Measurements from ENCODE around the gene P2RX6.

The P2RX6 gene

GRCh38 chr22:20988573-20989322, 26.2 kb upstream of the P2RX6 start:
- no peak overlapping the region for H3K4me3 Mint-ChIP-seq
- H3K27me3 Mint-ChIP-seq: no peaks in the 10 kb centered on the region
- H3K4me1 Mint-ChIP-seq (ENCODE audit: low read depth): peaks cover 8% of the 10 kb centered on the region
- H3K27ac Mint-ChIP-seq: no peak overlapping the region
- H3K36me3 Mint-ChIP-seq: peaks cover 10% of the 10 kb centered on the region
- H3K9me3 Mint-ChIP-seq (ENCODE audit: low read depth): no peaks in the 10 kb centered on the region

DNA sequence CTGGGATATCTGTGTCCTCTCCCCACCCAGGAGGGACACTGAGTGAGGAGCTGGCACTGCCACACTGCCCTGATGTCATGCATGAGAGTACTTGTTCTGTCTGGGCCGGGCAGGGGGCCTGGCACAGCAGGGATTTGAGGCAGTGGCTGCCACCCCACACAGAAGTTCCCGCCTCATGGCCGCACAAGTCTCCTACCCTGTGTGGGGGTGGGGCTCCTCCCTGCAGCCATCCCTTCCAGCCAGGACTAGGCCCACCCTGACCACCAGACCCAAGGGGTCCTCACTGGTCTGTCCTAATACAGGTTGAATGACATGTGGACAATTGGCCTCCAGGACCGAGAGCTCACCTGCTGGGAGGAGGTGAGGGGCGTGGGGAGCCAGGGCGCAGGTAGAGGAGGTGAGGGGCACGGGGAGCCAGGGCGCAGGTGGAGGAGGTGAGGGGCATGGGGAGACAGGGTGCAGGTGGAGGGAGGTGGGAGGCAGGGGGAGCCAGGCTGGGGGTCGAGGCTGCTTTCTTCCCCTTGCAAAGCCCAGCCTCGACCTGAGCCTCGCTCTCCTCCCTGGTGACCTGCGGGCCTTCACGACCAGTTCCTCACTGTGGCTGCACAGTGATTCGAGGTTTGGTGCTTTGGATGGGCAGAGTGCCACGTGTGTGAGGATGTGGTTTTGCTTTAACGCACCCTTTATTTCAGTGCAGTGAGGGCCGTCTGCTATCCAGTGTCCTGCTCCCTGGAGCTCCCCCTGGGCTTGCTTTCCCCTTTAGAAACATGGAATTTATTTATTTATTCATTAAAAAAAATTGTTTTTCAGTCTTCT, 25.4 kb upstream of the P2RX6 start:
- Mint-ChIP-seq H3K36me3 (peaks cover 6% of the 10 kb centered on the region), H3K4me1 (ENCODE audit: low read depth) (peaks cover 4% of the 10 kb centered on the region), H3K9me3 (ENCODE audit: low read depth) (no peaks in the 10 kb centered on the region), H3K27ac (no peak overlapping the region), H3K4me3 (no peak overlapping the region), H3K27me3 (no peaks in the 10 kb centered on the region)

DNA sequence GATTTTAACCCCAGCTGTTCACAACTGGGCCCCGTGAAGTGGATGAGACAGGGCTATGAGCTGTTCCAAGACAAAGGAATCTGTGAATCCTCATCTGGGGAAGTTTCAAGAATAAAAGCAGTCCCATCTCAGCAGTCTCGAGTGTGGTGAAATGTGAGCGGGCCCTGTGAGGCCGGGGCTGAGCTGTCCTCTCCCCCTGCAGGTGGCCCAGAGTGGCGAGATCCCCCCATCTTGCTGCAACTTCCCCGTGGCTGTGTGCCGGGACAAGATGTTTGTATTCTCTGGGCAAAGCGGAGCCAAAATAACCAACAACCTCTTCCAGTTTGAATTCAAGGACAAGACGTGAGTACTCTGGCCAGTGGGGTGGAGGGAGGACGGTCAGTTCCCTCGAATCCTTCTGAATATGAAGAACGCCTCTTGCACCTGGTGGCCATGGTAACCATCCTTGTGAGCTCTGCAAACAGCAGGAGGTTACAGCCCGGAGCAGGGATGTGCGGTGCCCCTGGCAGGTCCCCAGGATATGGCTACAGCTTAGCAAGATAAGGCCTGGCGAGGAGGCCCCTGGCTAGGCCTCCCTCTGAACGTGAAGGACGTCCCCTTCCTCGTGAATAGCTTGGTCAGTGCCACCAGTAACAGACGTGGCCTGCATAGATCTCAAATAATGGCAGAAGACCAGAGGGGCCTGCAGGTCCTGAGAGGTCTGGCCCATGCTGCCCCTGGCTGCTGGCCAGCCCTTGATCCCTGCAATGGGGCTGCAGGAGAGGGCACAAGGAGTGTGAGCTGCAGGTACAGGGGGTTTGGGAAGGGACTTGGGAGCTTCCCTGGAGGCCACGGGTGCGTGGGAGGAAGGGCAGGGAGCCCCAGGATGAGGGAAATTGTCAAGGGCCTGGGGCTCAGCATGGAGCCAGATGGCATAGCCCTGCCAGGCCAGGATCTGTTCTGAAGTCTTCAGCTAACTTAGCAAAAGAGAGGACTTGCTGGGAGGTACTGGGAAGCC, 24.5 kb upstream of the P2RX6 start:
- no peak overlapping the region for H3K27ac Mint-ChIP-seq
- H3K27me3 Mint-ChIP-seq: no peaks in the 10 kb centered on the region
- H3K4me1 Mint-ChIP-seq (ENCODE audit: low read depth): peaks cover 4% of the 10 kb centered on the region
- H3K9me3 Mint-ChIP-seq (ENCODE audit: low read depth): no peaks in the 10 kb centered on the region
- peaks cover 6% of the 10 kb centered on the region for H3K36me3 Mint-ChIP-seq
- peak overlapping the region; percentile 7 for H3K4me3 Mint-ChIP-seq

DNA sequence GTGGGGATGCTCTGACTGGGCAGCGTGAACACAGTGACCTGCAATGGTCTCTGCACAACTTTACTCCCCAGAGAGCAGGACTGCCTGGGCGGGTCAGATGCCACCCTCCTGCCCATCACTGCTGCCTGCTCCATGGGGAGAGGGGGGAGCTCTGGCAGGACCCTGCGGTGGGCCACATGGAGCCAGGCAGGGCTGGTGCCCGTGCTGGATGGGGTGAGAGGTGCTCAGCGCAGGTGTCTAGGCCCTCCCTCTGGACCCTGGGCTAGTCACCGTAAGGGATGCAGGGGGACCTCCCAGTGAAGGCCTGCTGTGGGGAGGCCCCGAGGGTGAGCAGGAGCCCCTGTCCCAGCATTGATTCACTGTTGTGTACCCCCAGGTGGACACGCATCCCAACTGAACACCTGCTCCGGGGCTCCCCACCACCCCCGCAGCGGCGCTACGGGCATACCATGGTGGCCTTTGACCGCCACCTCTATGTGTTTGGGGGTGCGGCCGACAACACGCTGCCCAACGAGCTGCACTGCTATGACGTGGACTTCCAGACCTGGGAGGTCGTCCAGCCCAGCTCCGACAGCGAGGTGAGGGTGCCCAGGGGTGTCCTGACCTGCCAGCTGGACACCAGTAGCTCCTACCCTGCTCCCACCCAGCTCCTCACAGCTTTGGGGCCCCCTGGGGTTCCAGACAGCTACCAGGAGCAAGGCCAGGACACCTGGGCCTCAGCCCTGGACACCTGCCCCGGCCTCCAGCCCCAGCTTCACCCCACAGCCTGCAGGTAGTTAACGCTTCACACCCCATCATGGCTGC, 23.5 kb upstream of the P2RX6 start:
- no peaks in the 10 kb centered on the region for H3K9me3 Mint-ChIP-seq (ENCODE audit: low read depth)
- no peaks in the 10 kb centered on the region for H3K27me3 Mint-ChIP-seq
- H3K27ac Mint-ChIP-seq: no peak overlapping the region
- peaks cover 3% of the 10 kb centered on the region for H3K36me3 Mint-ChIP-seq
- peaks cover 4% of the 10 kb centered on the region for H3K4me1 Mint-ChIP-seq (ENCODE audit: low read depth)
- no peak overlapping the region for H3K4me3 Mint-ChIP-seq

DNA sequence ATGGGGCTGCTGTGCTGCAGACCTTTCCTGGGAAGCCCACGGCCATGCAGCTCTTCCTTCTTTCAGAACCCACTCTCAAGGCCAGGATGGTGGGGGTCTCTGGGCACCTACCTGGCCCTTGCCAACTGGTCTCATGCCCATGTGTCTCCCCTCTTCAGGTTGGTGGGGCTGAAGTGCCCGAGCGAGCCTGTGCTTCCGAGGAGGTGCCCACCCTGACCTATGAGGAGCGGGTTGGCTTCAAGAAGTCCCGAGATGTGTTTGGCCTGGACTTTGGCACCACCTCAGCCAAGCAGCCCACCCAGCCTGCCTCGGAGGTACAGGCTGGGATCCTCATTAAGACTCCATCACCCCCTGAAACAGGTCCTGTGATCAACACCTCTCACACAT, 22.9 kb upstream of the P2RX6 start:
- Mint-ChIP-seq H3K36me3 (no peaks in the 10 kb centered on the region), H3K9me3 (ENCODE audit: low read depth) (no peaks in the 10 kb centered on the region), H3K27ac (no peak overlapping the region), H3K4me3 (no peak overlapping the region), H3K27me3 (no peaks in the 10 kb centered on the region), H3K4me1 (ENCODE audit: low read depth) (peaks cover 4% of the 10 kb centered on the region)

GRCh38 chr22:20992456-20993303, 22.3 kb upstream of the P2RX6 start:
- Mint-ChIP-seq H3K27ac (no peak overlapping the region), H3K9me3 (ENCODE audit: low read depth) (no peaks in the 10 kb centered on the region), H3K4me1 (ENCODE audit: low read depth) (peaks cover 4% of the 10 kb centered on the region), H3K36me3 (no peaks in the 10 kb centered on the region), H3K27me3 (no peaks in the 10 kb centered on the region), H3K4me3 (no peak overlapping the region)

DNA sequence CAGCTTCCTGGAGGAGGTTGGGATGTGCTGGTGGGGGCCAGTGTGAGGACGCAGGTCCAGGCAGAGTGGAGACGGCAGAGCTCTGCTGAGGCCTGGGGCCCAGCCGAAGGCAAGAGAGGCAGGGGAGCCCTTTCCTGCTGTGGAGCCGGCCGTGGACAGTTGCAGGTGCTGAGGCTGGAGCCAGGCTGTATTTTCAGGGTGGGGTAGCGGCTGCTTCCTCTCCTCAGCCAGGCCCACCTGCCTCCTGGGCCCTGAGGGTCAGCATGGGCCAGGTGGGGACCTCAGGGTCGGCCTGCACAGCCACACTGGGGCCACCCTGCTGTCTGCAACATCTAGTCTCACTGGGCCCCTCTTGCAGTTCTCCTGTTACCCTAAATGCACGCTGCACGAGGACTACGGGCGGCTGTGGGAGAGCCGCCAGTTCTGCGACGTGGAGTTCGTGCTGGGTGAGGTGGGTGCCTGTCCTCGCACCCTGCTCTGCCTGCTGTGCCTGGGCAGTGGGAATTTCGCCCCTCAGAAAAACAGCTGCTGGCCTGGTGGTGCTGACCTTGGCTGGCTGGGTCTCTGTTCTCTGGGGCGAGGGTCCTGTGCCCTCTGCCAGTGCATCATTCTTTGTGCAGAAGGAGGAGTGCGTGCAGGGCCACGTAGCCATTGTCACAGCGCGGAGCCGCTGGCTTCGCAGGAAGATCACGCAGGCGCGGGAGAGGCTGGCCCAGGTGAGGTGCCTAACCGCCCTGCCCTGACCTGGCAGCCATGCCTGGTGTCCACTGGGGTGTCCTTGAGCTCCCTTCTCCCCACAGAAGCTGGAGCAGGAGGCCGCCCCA, 21.4 kb upstream of the P2RX6 start:
- no peaks in the 10 kb centered on the region for H3K27me3 Mint-ChIP-seq
- no peaks in the 10 kb centered on the region for H3K9me3 Mint-ChIP-seq (ENCODE audit: low read depth)
- no peak overlapping the region for H3K27ac Mint-ChIP-seq
- H3K4me3 Mint-ChIP-seq: no peak overlapping the region
- H3K4me1 Mint-ChIP-seq (ENCODE audit: low read depth): peaks cover 4% of the 10 kb centered on the region
- no peaks in the 10 kb centered on the region for H3K36me3 Mint-ChIP-seq

- no peaks in the 10 kb centered on the region for H3K36me3 Mint-ChIP-seq
- H3K9me3 Mint-ChIP-seq (ENCODE audit: low read depth): no peaks in the 10 kb centered on the region
- no peak overlapping the region for H3K27ac Mint-ChIP-seq
- no peak overlapping the region for H3K4me3 Mint-ChIP-seq
- H3K4me1 Mint-ChIP-seq (ENCODE audit: low read depth): peaks cover 7% of the 10 kb centered on the region
- no peaks in the 10 kb centered on the region for H3K27me3 Mint-ChIP-seq
Observed at GRCh38 chr22:20994128-20994901, 20.6 kb upstream of the P2RX6 start.

DNA sequence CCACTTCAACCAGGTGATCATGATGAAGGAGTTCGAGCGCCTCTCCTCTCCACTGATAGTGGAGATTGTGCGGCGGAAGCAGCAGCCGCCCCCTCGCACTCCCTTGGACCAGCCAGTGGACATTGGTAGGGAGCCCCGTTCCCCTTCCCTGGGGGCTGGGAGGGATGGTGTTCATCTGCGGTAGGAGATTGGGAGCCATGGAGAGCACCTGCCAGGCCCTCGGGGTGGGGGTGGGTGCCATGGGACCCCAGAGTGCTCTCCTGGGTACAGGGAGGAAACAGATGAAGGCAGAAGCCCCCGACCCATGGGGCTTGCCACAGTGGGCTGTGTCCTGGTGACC, 20.1 kb upstream of the P2RX6 start:
- Mint-ChIP-seq H3K27ac (no peak overlapping the region), H3K9me3 (ENCODE audit: low read depth) (no peaks in the 10 kb centered on the region), H3K4me1 (ENCODE audit: low read depth) (peaks cover 5% of the 10 kb centered on the region), H3K36me3 (no peaks in the 10 kb centered on the region), H3K27me3 (no peaks in the 10 kb centered on the region), H3K4me3 (no peak overlapping the region)

- H3K9me3 Mint-ChIP-seq (ENCODE audit: low read depth): no peaks in the 10 kb centered on the region
- no peak overlapping the region for H3K27ac Mint-ChIP-seq
- no peaks in the 10 kb centered on the region for H3K36me3 Mint-ChIP-seq
- no peaks in the 10 kb centered on the region for H3K27me3 Mint-ChIP-seq
- H3K4me1 Mint-ChIP-seq (ENCODE audit: low read depth): peaks cover 6% of the 10 kb centered on the region
- no peak overlapping the region for H3K4me3 Mint-ChIP-seq
Observed at GRCh38 chr22:20995329-20996030, 19.5 kb upstream of the P2RX6 start.

- no peaks in the 10 kb centered on the region for H3K36me3 Mint-ChIP-seq
- H3K4me3 Mint-ChIP-seq: no peak overlapping the region
Observed at GRCh38 chr22:20996031-20996410, 18.9 kb upstream of the P2RX6 start.

More at GRCh38 chr22:20996031-20996410, 18.9 kb upstream of the P2RX6 start:
- no peaks in the 10 kb centered on the region for H3K9me3 Mint-ChIP-seq (ENCODE audit: low read depth)
- peaks cover 8% of the 10 kb centered on the region for H3K4me1 Mint-ChIP-seq (ENCODE audit: low read depth)
- H3K27ac Mint-ChIP-seq: peak overlapping the region; percentile 46
- H3K27me3 Mint-ChIP-seq: no peaks in the 10 kb centered on the region

Data from activated naive CD8-positive, alpha-beta T cell (primary cell).